ENCODE results near the gene CEMIP.
"Not testable (repeated sequence)": the region's sequence is repeated elsewhere in the genome, so short reads cannot be mapped to it uniquely, and the experiment has no call there.

The CEMIP gene

GRCh38 chr15:80754014-80754413 is 25.2 kb upstream of the CEMIP start:
- CTCF ChIA-PET: interaction anchor here (0.9 kb wide), 1 partner anchor 22 kb away, joined by 3 read pairs; no protein-coding TSS in a partner anchor

GRCh38 chr15:80755885-80756284 is 23.3 kb upstream of the CEMIP start:
- no peak for DNase-seq (ENCODE audit: extremely low spot score)
- ChIA-PET POLR2A (no interaction called here), CTCF (no interaction called here)
- no peak for TF ChIP-seq CTCF (IDR thresholded peaks at IDR 0.05; ENCODE audit: control extremely low read depth, extremely low read depth, low read depth, missing control alignments)

More at GRCh38 chr15:80754014-80754413, 25.2 kb upstream of the CEMIP start:
- TF ChIP-seq CTCF (IDR thresholded peaks at IDR 0.05; ENCODE audit: control extremely low read depth, extremely low read depth, low read depth, missing control alignments): no peak
- POLR2A ChIA-PET: no interaction called here
- DNase-seq (ENCODE audit: extremely low spot score): no peak

GRCh38 chr15:80758130-80758745 is 20.9 kb upstream of the CEMIP start:
- no peak for TF ChIP-seq CTCF (IDR thresholded peaks at IDR 0.05; ENCODE audit: control extremely low read depth, extremely low read depth, low read depth, missing control alignments)
- no peak for DNase-seq (ENCODE audit: extremely low spot score)
- ChIA-PET POLR2A (no interaction called here), CTCF (no interaction called here)

- ChIA-PET POLR2A (no interaction called here), CTCF (interaction anchor here (0.8 to 2.6 kb wide), 2 partner anchors 11 to 16 kb away, joined by 3 to 8 read pairs; no protein-coding TSS in a partner anchor)
- TF ChIP-seq CTCF (IDR thresholded peaks at IDR 0.05; ENCODE audit: control extremely low read depth, extremely low read depth, low read depth, missing control alignments): no peak
- no peak for DNase-seq (ENCODE audit: extremely low spot score)
These were observed 18.2 kb upstream of the CEMIP start for GRCh38 chr15:80760960-80761359.

GRCh38 chr15:80761754-80762153 is 17.4 kb upstream of the CEMIP start:
- CTCF ChIA-PET: interaction anchor here (2.6 kb wide), 1 partner anchor 15 kb away, joined by 8 read pairs; no protein-coding TSS in a partner anchor
- no peak for DNase-seq (ENCODE audit: extremely low spot score)
- TF ChIP-seq CTCF (IDR thresholded peaks at IDR 0.05; ENCODE audit: control extremely low read depth, extremely low read depth, low read depth, missing control alignments): no peak
- POLR2A ChIA-PET: no interaction called here

GRCh38 chr15:80763235-80763634 is 15.9 kb upstream of the CEMIP start:
- ChIA-PET CTCF (interaction anchor here (2.4 kb wide), 1 partner anchor 13 kb away, joined by 13 read pairs; no protein-coding TSS in a partner anchor), POLR2A (interaction anchor here (0.7 kb wide), 1 partner anchor 386 kb away, joined by 8 read pairs; no protein-coding TSS in a partner anchor)
- DNase-seq (ENCODE audit: extremely low spot score): not testable (repeated sequence)

GRCh38 chr15:80764535-80764934 is 14.6 kb upstream of the CEMIP start:
- no peak for TF ChIP-seq CTCF (IDR thresholded peaks at IDR 0.05; ENCODE audit: control extremely low read depth, extremely low read depth, low read depth, missing control alignments)
- POLR2A ChIA-PET: no interaction called here
- no peak for DNase-seq (ENCODE audit: extremely low spot score)
- CTCF ChIA-PET: interaction anchor here (2.4 kb wide), 1 partner anchor 11 kb away, joined by 13 read pairs; no protein-coding TSS in a partner anchor

All from GM10248 (cell line).